Liver (tissue), 9 donors: ENCODE measurements around the gene TMIGD1. TPM values are rescaled to one million over a fixed set of nuclear protein-coding genes. Genes with fewer than 3 reads are reported as not detected.

ENCODE experiments used
- DNase-seq: peaks from one replicate; pipeline ENCODE4 v3.0.0-alpha.2; 2017; ENCODE audit warnings: low spot score
- H3K27ac ChIP-seq, 2 donors: one replicate each; pipeline ENCODE4 v1.7.0; 2013; ENCODE audit warnings: inconsistent platforms in 2 of 2, low read length in 2 of 2, control low read depth in 1 of 2, low read depth in 1 of 2, mild to moderate bottlenecking in 1 of 2
- H3K27me3 ChIP-seq, 4 donors: one replicate each; pipeline versions ENCODE4 v1.6.1 to v1.7.0; 2013; ENCODE audit warnings: low read length in 3 of 4, inconsistent platforms in 1 of 4, mild to moderate bottlenecking in 1 of 4, moderate library complexity in 1 of 4; ENCODE audit not compliant: control insufficient read depth in 4 of 4, insufficient read depth in 4 of 4
- H3K36me3 ChIP-seq, 4 donors: one replicate each; pipeline versions ENCODE4 v1.6.1 to v1.7.0; 2013; ENCODE audit warnings: low read length in 3 of 4, mild to moderate bottlenecking in 3 of 4, low read depth in 1 of 4, moderate library complexity in 1 of 4; ENCODE audit not compliant: control insufficient read depth in 4 of 4, insufficient read depth in 3 of 4
- H3K4me1 ChIP-seq, 4 donors: one replicate each; pipeline versions ENCODE4 v1.6.1 to v1.7.0; 2013; ENCODE audit warnings: low read length in 3 of 4, mild to moderate bottlenecking in 3 of 4, moderate library complexity in 1 of 4; ENCODE audit not compliant: control insufficient read depth in 4 of 4, insufficient read depth in 4 of 4
- H3K4me3 ChIP-seq, 3 donors: one replicate each; pipeline versions ENCODE4 v1.6.1 to v1.7.0; 2013; ENCODE audit warnings: low read length in 3 of 3, control low read depth in 1 of 3, low read depth in 1 of 3, mild to moderate bottlenecking in 1 of 3
- H3K9ac ChIP-seq, 2 donors: one replicate each; pipeline ENCODE4 v1.7.0; 2013; ENCODE audit warnings: low read length in 2 of 2, mild to moderate bottlenecking in 2 of 2, moderate library complexity in 2 of 2, control low read depth in 1 of 2, low read depth in 1 of 2
- H3K9me3 ChIP-seq, 4 donors: one replicate each; pipeline versions ENCODE4 v1.6.1 to v1.7.0; 2013; ENCODE audit warnings: low read length in 3 of 4; ENCODE audit not compliant: control insufficient read depth in 4 of 4
- ATF3 ChIP-seq: IDR thresholded peaks from 2 replicates; pipeline ENCODE4 v1.6.1; 2016; ENCODE audit warnings: antibody characterized with exemption
- EGR1 ChIP-seq, 2 donors: IDR thresholded peaks; 2 replicates each; pipeline ENCODE4 v1.6.1; 2016 to 2018; ENCODE audit warnings: antibody characterized with exemption in 2 of 2, low read depth in 2 of 2
- FOXA1 ChIP-seq: IDR thresholded peaks from 2 replicates; pipeline ENCODE4 v1.6.1; 2016; ENCODE audit warnings: antibody characterized with exemption
- FOXA2 ChIP-seq: IDR thresholded peaks from 2 replicates; pipeline ENCODE4 v1.6.1; 2016; ENCODE audit warnings: antibody characterized with exemption
- HNF4A ChIP-seq, 2 donors: conservative IDR thresholded peaks; 2 replicates each; pipeline ENCODE4 v1.6.1; 2016; ENCODE audit warnings: antibody characterized with exemption in 2 of 2, mild to moderate bottlenecking in 2 of 2
- HNF4G ChIP-seq: IDR thresholded peaks from 2 replicates; pipeline ENCODE4 v1.6.1; 2016; ENCODE audit warnings: antibody characterized with exemption
- JUND ChIP-seq, 2 donors: IDR thresholded peaks; 2 replicates each; pipeline ENCODE4 v1.6.1; 2016; ENCODE audit warnings: antibody characterized with exemption in 2 of 2
- MAX ChIP-seq: IDR thresholded peaks from 2 replicates; pipeline ENCODE4 v1.6.1; 2016; ENCODE audit warnings: antibody characterized with exemption
- NR2F2 ChIP-seq: IDR thresholded peaks from 2 replicates; pipeline ENCODE4 v1.6.1; 2016; ENCODE audit warnings: antibody characterized with exemption
- RAD21 ChIP-seq, 2 donors: IDR thresholded peaks; 2 replicates each; pipeline ENCODE4 v1.6.1; 2016; ENCODE audit warnings: antibody characterized with exemption in 2 of 2, mild to moderate bottlenecking in 2 of 2
- REST ChIP-seq: IDR thresholded peaks from 2 replicates; pipeline ENCODE4 v1.6.1; 2016; ENCODE audit warnings: antibody characterized with exemption, mild to moderate bottlenecking
- RXRA ChIP-seq, 2 donors: IDR thresholded peaks; 2 replicates each; pipeline ENCODE4 v1.6.1; 2017 to 2018; ENCODE audit warnings: antibody characterized with exemption in 2 of 2, mild to moderate bottlenecking in 1 of 2
- SP1 ChIP-seq: IDR thresholded peaks from 2 replicates; pipeline ENCODE4 v1.6.1; 2018; ENCODE audit warnings: antibody characterized with exemption, mild to moderate bottlenecking
- TAF1 ChIP-seq: conservative IDR thresholded peaks from 2 replicates; pipeline ENCODE4 v1.6.1; 2016; ENCODE audit warnings: antibody characterized with exemption, mild to moderate bottlenecking
- YY1 ChIP-seq: IDR thresholded peaks from 2 replicates; pipeline ENCODE4 v1.6.1; 2016; ENCODE audit warnings: antibody characterized with exemption, mild to moderate bottlenecking
- ZBTB33 ChIP-seq: IDR thresholded peaks from 2 replicates; pipeline ENCODE4 v1.6.1; 2016; ENCODE audit warnings: antibody characterized with exemption
- polyA plus RNA-seq, 2 donors: library from polyadenylated mRNA; stranded (reverse) in 1 of 2; unstranded in 1 of 2; fragments of 200-250 nt in 1 of 2; fragments of >200 nt in 1 of 2; fragmentation: Nextera tagmentation in 1 of 2; extraction: Ambion mirVana in 1 of 2; gene quantifications; one replicate each; pipeline versions ENCODE4 v1.2.1 to v1.2.3, GENCODE V29; 2013 to 2015
- total RNA-seq, 2 donors: library from RNA; depleted of rRNA; stranded (reverse); fragments of >200 nt; gene quantifications; one replicate each; pipeline ENCODE4 v1.2.3, GENCODE V29; 2014
- TF ChIP-seq, protein P1 (sequence below): fragments of 150-350 bp; IDR thresholded peaks from 2 replicates; pipeline ENCODE4 v1.5.1; 2017; ENCODE audit warnings: improper control_type of control experiment, low read depth, low read length; ENCODE audit not compliant: missing input control
- donor health status: healthy.
- donor health status: healthy.
- donor health status: healthy.
- donor health status: healthy.
- donor health status: healthy.

TMIGD1 gene
- total and polyA plus RNA-seq, 4 donors: not detected

GRCh38 chr17:30354701-30355100 is 20.8 kb upstream of the TMIGD1 start:
- Histone ChIP-seq H3K36me3 (no peaks in the 10 kb centered on the region), H3K27ac (no peak overlapping the region)

More at GRCh38 chr17:30354701-30355100, 20.8 kb upstream of the TMIGD1 start:
- no peak for TF ChIP-seq HNF4A (conservative IDR thresholded peaks at IDR 0.05)
- no peak for TF ChIP-seq RXRA (IDR thresholded peaks at IDR 0.05)
- TF ChIP-seq MAX: no peak
- no peak for TF ChIP-seq SP1
- TF ChIP-seq, protein P1, sequence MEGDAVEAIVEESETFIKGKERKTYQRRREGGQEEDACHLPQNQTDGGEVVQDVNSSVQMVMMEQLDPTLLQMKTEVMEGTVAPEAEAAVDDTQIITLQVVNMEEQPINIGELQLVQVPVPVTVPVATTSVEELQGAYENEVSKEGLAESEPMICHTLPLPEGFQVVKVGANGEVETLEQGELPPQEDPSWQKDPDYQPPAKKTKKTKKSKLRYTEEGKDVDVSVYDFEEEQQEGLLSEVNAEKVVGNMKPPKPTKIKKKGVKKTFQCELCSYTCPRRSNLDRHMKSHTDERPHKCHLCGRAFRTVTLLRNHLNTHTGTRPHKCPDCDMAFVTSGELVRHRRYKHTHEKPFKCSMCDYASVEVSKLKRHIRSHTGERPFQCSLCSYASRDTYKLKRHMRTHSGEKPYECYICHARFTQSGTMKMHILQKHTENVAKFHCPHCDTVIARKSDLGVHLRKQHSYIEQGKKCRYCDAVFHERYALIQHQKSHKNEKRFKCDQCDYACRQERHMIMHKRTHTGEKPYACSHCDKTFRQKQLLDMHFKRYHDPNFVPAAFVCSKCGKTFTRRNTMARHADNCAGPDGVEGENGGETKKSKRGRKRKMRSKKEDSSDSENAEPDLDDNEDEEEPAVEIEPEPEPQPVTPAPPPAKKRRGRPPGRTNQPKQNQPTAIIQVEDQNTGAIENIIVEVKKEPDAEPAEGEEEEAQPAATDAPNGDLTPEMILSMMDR: no peak
- no peak for TF ChIP-seq JUND (IDR thresholded peaks at IDR 0.05)
- TF ChIP-seq HNF4G: no peak
- TF ChIP-seq YY1: no peak
- no peak for TF ChIP-seq REST
- TF ChIP-seq ATF3: no peak
- TF ChIP-seq NR2F2: no peak
- no peak for TF ChIP-seq FOXA2
- TF ChIP-seq RAD21 (IDR thresholded peaks at IDR 0.05): no peak
- no peak for TF ChIP-seq TAF1
- TF ChIP-seq FOXA1: no peak
- TF ChIP-seq ZBTB33: no peak
- no peak for TF ChIP-seq EGR1 (IDR thresholded peaks at IDR 0.05; ENCODE audit: low read depth in 2 of 2)
- Histone ChIP-seq H3K27me3 (no peaks in the 10 kb centered on the region), H3K9ac (no peak overlapping the region), H3K9me3 (no peaks in the 10 kb centered on the region), H3K4me1 (no peaks in the 10 kb centered on the region), H3K4me3 (no peak overlapping the region)
- DNase-seq: no peak
